HCT116 (cell line): ENCODE results near the gene FAM229A. TPM values are rescaled to one million over a fixed set of nuclear protein-coding genes. Genes with fewer than 3 reads are reported as not detected.

Experiments used
- ATAC-seq: fragments of 200-7000 bp; cut with Tn5 transposase; 2 replicates; pipeline ENCODE4 v1.9.1; 2020; ENCODE audit warnings: mild to moderate bottlenecking, moderate library complexity
- BruUV-seq: library from RNA; stranded (reverse); fragments of 400-500 nt; replicated peaks from 2 replicates; lab custom pipeline; 2021; lab: Mats Ljungman, UMichigan
- CTCF ChIA-PET: fragments of 300-600 bp; sonication (Branson Sonifier 250); formaldehyde crosslinking; loops from one replicate; lab custom pipeline; 2021; ENCODE audit warnings: antibody characterized with exemption; lab: Charles Lee
- POLR2A ChIA-PET: fragments of 300-600, 350-600 bp; sonication (Branson Sonifier 250); formaldehyde crosslinking; loops from one replicate; lab custom pipeline; 2021; ENCODE audit warnings: antibody characterized with exemption; lab: Charles Lee
- RAD21 ChIA-PET, 2 experiments: fragments of 300-600 bp; sonication (Branson Sonifier 250); formaldehyde crosslinking; loops; one replicate each; lab custom pipeline; 2023; ENCODE audit warnings: low total read pairs in 2 of 2; ENCODE audit not compliant: uncharacterized antibody in 2 of 2, unreplicated experiment in 2 of 2, low non-redundant PET in 1 of 2; lab: Charles Lee
- DNase-seq: peaks from one replicate; pipeline ENCODE4 v3.0.0-alpha.2; 2010; ENCODE audit warnings: low read depth, low spot score
- H2AFZ ChIP-seq: fragments of 200-600 bp; shearing (Covaris generic), sonication (generic); 2 replicates; pipeline ENCODE4 v1.6.1; 2017; ENCODE audit warnings: low read depth, mixed run types, mixed read lengths, antibody characterized with exemption, low read length; ENCODE audit not compliant: poor library complexity, severe bottlenecking
- H3K27ac ChIP-seq: 2 replicates; pipeline ENCODE4 v1.5.1; 2012; ENCODE audit warnings: low read depth, low read length
- H3K27me3 ChIP-seq: fragments of 200-600 bp; sonication (generic); 2 replicates; pipeline ENCODE4 v1.6.1; 2016; ENCODE audit warnings: mixed run types, low read length, mixed read lengths; ENCODE audit not compliant: insufficient read depth
- H3K36me3 ChIP-seq, 2 experiments: fragments of 200-500 bp in 1 of 2; fragments of 200-600 bp in 1 of 2; sonication (Bioruptor generic) in 1 of 2; sonication (generic) in 1 of 2; 2 replicates each; pipeline versions ENCODE4 v1.5.1 to v1.6.1; 2014 to 2016; ENCODE audit warnings: low read length in 2 of 2, inconsistent platforms in 1 of 2, mixed read lengths in 1 of 2, mixed run types in 1 of 2; ENCODE audit not compliant: insufficient read depth in 2 of 2, control insufficient read depth in 1 of 2
- H3K4me1 ChIP-seq, 2 experiments: fragments of 200-600 bp in 1 of 2; sonication (generic) in 1 of 2; 2 replicates each; pipeline versions ENCODE4 v1.5.1 to v1.6.1; 2012 to 2017; ENCODE audit warnings: low read length in 2 of 2, inconsistent platforms in 1 of 2, mild to moderate bottlenecking in 1 of 2, mixed read lengths in 1 of 2, mixed run types in 1 of 2, moderate library complexity in 1 of 2; ENCODE audit not compliant: insufficient read depth in 2 of 2, control insufficient read depth in 1 of 2
- H3K4me2 ChIP-seq: fragments of 200-600 bp; sonication (generic); 2 replicates; pipeline ENCODE4 v1.6.1; 2017; ENCODE audit warnings: mixed run types, low read length, mixed read lengths
- H3K4me3 ChIP-seq, 2 experiments: fragments of 200-600 bp in 1 of 2; sonication (generic) in 1 of 2; replicated peaks in 1 of 2; 2 replicates each; pipeline ENCODE4 v1.5.1; 2011 to 2016; ENCODE audit warnings: low read length in 2 of 2, control low read depth in 1 of 2, low read depth in 1 of 2, mild to moderate bottlenecking in 1 of 2, mixed read lengths in 1 of 2, mixed run types in 1 of 2
- H3K79me2 ChIP-seq: fragments of 200-600 bp; sonication (generic); 2 replicates; pipeline ENCODE4 v1.6.1; 2017; ENCODE audit warnings: mild to moderate bottlenecking, mixed run types, low read length, moderate library complexity, mixed read lengths; ENCODE audit not compliant: insufficient read depth
- H3K9ac ChIP-seq: fragments of 200-600 bp; sonication (generic); 2 replicates; pipeline ENCODE4 v1.6.1; 2016; ENCODE audit warnings: low read length, mixed read lengths
- H3K9me2 ChIP-seq: fragments of 200-600 bp; sonication (generic), shearing (Covaris generic); 2 replicates; pipeline ENCODE4 v1.6.1; 2017; ENCODE audit warnings: mixed run types, mild to moderate bottlenecking, moderate library complexity; ENCODE audit not compliant: insufficient read depth
- H3K9me3 ChIP-seq, 2 experiments: fragments of 200-500 bp in 1 of 2; fragments of 200-600 bp in 1 of 2; sonication (Bioruptor generic) in 1 of 2; sonication (generic) in 1 of 2; 2 replicates each; pipeline ENCODE4 v1.6.1; 2014 to 2017; ENCODE audit warnings: low read length in 2 of 2, mixed read lengths in 2 of 2, inconsistent platforms in 1 of 2, low read depth in 1 of 2, mild to moderate bottlenecking in 1 of 2, mixed run types in 1 of 2, moderate library complexity in 1 of 2; ENCODE audit not compliant: control insufficient read depth in 1 of 2, insufficient read depth in 1 of 2
- H4K20me1 ChIP-seq: fragments of 200-600 bp; sonication (generic), shearing (Covaris generic); 2 replicates; pipeline ENCODE4 v1.6.1; 2017; ENCODE audit warnings: mixed run types, mild to moderate bottlenecking, moderate library complexity; ENCODE audit not compliant: insufficient read depth
- ELF1 ChIP-seq: IDR thresholded peaks from 2 replicates; pipeline ENCODE4 v1.6.1; 2012; ENCODE audit warnings: low read depth, borderline replicate concordance
- EZH2 ChIP-seq: fragments of 200-600 bp; sonication (generic); IDR thresholded peaks from 2 replicates; pipeline ENCODE4 v1.6.1; 2017; ENCODE audit warnings: antibody characterized with exemption, mixed run types
- EZH2phosphoT487 ChIP-seq: fragments of 200-600 bp; IDR thresholded peaks from 2 replicates; pipeline ENCODE4 v1.6.1; 2018; ENCODE audit warnings: antibody characterized with exemption, borderline replicate concordance
- FOSL1 ChIP-seq: IDR thresholded peaks from 2 replicates; pipeline ENCODE4 v1.6.1; 2012; ENCODE audit warnings: low read depth
- POLR2A ChIP-seq: IDR thresholded peaks from 2 replicates; pipeline ENCODE4 v1.7.0; 2011; ENCODE audit warnings: borderline replicate concordance; ENCODE audit not compliant: insufficient read depth, insufficient read length; ENCODE audit errors: extremely low read depth
- POLR2AphosphoS5 ChIP-seq: IDR thresholded peaks from 2 replicates; pipeline ENCODE4 v1.6.1; 2011; ENCODE audit warnings: mild to moderate bottlenecking, low read depth, low read length, moderate library complexity
- RAD21 ChIP-seq: IDR thresholded peaks from 2 replicates; pipeline ENCODE4 v1.6.1; 2012; ENCODE audit warnings: low read depth, mild to moderate bottlenecking
- SIN3A ChIP-seq: IDR thresholded peaks from 2 replicates; pipeline ENCODE4 v1.6.1; 2012; ENCODE audit warnings: low read depth
- SP1 ChIP-seq: IDR thresholded peaks from 2 replicates; pipeline ENCODE4 v1.6.1; 2012; ENCODE audit warnings: low read depth
- YY1 ChIP-seq: IDR thresholded peaks from 2 replicates; pipeline ENCODE4 v1.6.1; 2011; ENCODE audit warnings: low read length, low read depth, moderate library complexity, mild to moderate bottlenecking; ENCODE audit not compliant: insufficient replicate concordance; ENCODE audit errors: extremely low read depth
- ZFX ChIP-seq: fragments of 450-650 bp; IDR thresholded peaks from 2 replicates; pipeline ENCODE4 v1.6.1; 2017
- intact Hi-C: fragments of 100-400 bp; cut with micrococcal nuclease; formaldehyde crosslinking; loops from 2 replicates; pipeline ENCODE4 v1.10.0; 2022
- total RNA-seq: library from RNA; stranded (reverse); gene quantifications from one replicate; pipeline ENCODE4 v1.2.1, GENCODE V29; 2021; ENCODE audit not compliant: unreplicated experiment
- TF ChIP-seq, protein P1 (sequence below): IDR thresholded peaks from 2 replicates; pipeline ENCODE4 v1.6.1; 2012

Gene FAM229A
- total RNA-seq, 1 experiment from 2014 or later, result 16.1 TPM

DNA sequence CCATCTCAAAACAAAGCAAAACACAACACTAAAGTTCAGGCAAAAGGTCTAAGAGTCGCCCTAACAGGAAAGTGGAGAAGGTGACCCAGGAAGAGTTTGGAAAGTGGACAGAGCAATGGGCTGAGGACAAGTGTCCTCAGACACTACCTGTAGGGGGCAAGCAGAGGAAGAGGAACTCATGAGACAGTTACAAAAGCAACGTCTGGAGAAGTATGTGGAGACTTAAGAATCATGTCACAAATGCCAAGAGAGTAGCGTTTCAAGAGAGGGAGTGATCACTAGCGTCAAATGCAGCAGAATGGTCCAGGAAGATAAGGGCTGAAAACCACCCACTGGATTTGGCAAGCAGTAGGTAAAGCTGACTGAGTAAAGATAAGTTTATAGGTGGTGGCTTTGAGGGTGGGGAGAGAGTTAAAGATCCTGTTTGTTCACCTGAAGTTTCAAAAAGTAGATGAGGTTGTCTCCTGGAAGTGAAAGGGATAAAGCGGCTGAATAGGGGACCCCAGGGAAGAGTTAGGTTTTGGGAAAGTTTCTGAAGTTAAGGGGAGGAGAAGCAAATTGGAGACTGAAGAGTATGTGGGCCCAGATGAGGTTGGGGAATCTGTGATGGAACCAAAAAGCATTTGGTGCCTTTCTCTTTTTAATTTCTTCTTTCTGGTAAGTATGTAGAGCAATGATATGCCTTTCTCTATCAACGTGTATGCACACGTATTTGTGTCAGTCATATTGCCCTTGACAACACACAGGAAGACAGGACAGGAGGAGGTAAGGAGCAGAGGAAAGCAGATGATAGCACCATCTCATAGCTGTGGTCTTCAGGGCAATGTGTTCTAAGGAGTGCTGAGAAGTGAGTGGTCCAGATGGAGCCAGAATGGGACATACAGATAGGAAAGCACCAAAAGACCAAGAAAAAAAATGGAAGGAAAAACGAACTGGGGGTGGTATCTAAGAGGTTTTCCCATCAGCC, 28.9 kb upstream of the FAM229A start:
- H3K36me3 ChIP-seq, result peaks cover 8 to 10% of the 10 kb centered on the region in 2 experiments; a peak in 2 of 4 replicates
- no peaks in the 10 kb centered on the region for H3K27me3 ChIP-seq
- CTCF ChIA-PET, result no interaction called here
- ATAC-seq, result no peak
- H3K9me2 ChIP-seq, result no peaks in the 10 kb centered on the region
- H3K4me2 ChIP-seq, result no peak overlapping the region
- no peak for DNase-seq
- no peak overlapping the region for H2AFZ ChIP-seq
- RAD21 ChIA-PET, result no interaction called here
- POLR2A ChIA-PET, result no interaction called here
- peaks cover 10% of the 10 kb centered on the region for H3K79me2 ChIP-seq
- H3K27ac ChIP-seq, result no peak overlapping the region
- H3K4me1 ChIP-seq, result peaks cover 6 to 14% of the 10 kb centered on the region in 2 experiments
- no TSS peak for BruUV-seq
- intact Hi-C loops, result no loop called here
- H4K20me1 ChIP-seq, result no peaks in the 10 kb centered on the region
- no peaks in the 10 kb centered on the region for H3K9me3 ChIP-seq
- no peak overlapping the region for H3K9ac ChIP-seq
- no peak for TF ChIP-seq POLR2A
- TF ChIP-seq POLR2AphosphoS5, result no peak
- TF ChIP-seq FOSL1, result no peak
- TF ChIP-seq EZH2phosphoT487, result no peak
- TF ChIP-seq, protein P1, sequence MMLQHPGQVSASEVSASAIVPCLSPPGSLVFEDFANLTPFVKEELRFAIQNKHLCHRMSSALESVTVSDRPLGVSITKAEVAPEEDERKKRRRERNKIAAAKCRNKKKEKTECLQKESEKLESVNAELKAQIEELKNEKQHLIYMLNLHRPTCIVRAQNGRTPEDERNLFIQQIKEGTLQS, result no peak
- no peak for TF ChIP-seq YY1
- TF ChIP-seq SIN3A, result no peak
- no peak for TF ChIP-seq EZH2
- no peak for TF ChIP-seq RAD21
- TF ChIP-seq SP1, result no peak
- TF ChIP-seq ZFX, result no peak
- TF ChIP-seq ELF1, result no peak
- no peak overlapping the region for H3K4me3 ChIP-seq
